ENCODE data around the gene UBA6. TPM values are rescaled to one million over a fixed set of nuclear protein-coding genes. Genes with fewer than 3 reads are reported as not detected.

The UBA6 gene
- total and polyA plus RNA-seq, 9 of the 15 experiments (the other 6 are each of a cell fraction or from before 2014, with no cell fraction given), result 22.9 to 139 (median 94.6) TPM

GRCh38 chr4:67697860-67698687 lies 2.9 kb downstream of the UBA6 start (continued):
- TF ChIP-seq GTF3C2 (IDR thresholded peaks at IDR 0.05; ENCODE audit: borderline replicate concordance, extremely low read depth, insufficient read length) (no peak), ARID3A (IDR thresholded peaks at IDR 0.05; ENCODE audit: borderline replicate concordance, low read depth, low read length) (no peak), MYNN (IDR thresholded peaks at IDR 0.05) (0 out of 2 replicates have a peak, but pooled peaks have one; percentile 31), MYNN (CRISPR knock-in tag; IDR thresholded peaks at IDR 0.05) (no peak), SREBF2 (CRISPR knock-in tag; IDR thresholded peaks at IDR 0.05) (no peak), ZNF778 (CRISPR knock-in tag; IDR thresholded peaks at IDR 0.05) (no peak), CHD7 (IDR thresholded peaks at IDR 0.05; ENCODE audit: low read depth, low read length) (no peak), CEBPG (CRISPR knock-in tag; IDR thresholded peaks at IDR 0.05) (peak; percentile 72), CEBPG (tag; conservative IDR thresholded peaks at IDR 0.05 in 1 of 2, IDR thresholded peaks at IDR 0.05 in 1 of 2) (peak; percentile 70 to 80)

All from K562 (cell line).